Lung (tissue), 13 donors: Measurements from ENCODE around the gene CCDC90B. TPM values are rescaled to one million over a fixed set of nuclear protein-coding genes. Genes with fewer than 3 reads are reported as not detected.

Experiments
- ATAC-seq: fragments of 200-7000 bp; cut with Tn5 transposase; one replicate; pipeline ENCODE4 v1.9.1; 2020; ENCODE audit warnings: moderate number of reproducible peaks; ENCODE audit not compliant: insufficient read depth, low FRiP score
- DNase-seq, 3 donors: peaks; one replicate each; pipeline ENCODE4 v3.0.0-alpha.2; 2013 to 2017
- H3K27ac ChIP-seq, 2 donors: one replicate each; pipeline ENCODE4 v1.5.1; 2013; ENCODE audit warnings: mild to moderate bottlenecking in 2 of 2, moderate library complexity in 2 of 2, control low read depth in 1 of 2, inconsistent platforms in 1 of 2, low read depth in 1 of 2, low read length in 1 of 2
- H3K27me3 ChIP-seq, 3 donors: one replicate each; pipeline ENCODE4 v1.5.1; 2013; ENCODE audit warnings: low read length in 2 of 3; ENCODE audit not compliant: control insufficient read depth in 3 of 3, insufficient read depth in 3 of 3
- H3K36me3 ChIP-seq, 4 donors: one replicate each; pipeline ENCODE4 v1.5.1; 2013; ENCODE audit warnings: low read length in 4 of 4, mild to moderate bottlenecking in 1 of 4, moderate library complexity in 1 of 4; ENCODE audit not compliant: control insufficient read depth in 4 of 4, insufficient read depth in 4 of 4
- H3K4me1 ChIP-seq, 5 donors: one replicate each; pipeline ENCODE4 v1.5.1; 2013; ENCODE audit warnings: low read length in 5 of 5, mild to moderate bottlenecking in 2 of 5, moderate library complexity in 1 of 5; ENCODE audit not compliant: control insufficient read depth in 5 of 5, insufficient read depth in 5 of 5
- H3K4me3 ChIP-seq: one replicate; pipeline ENCODE4 v1.5.1; 2013; ENCODE audit warnings: mild to moderate bottlenecking, control low read depth, moderate library complexity
- H3K9ac ChIP-seq, 2 donors: one replicate each; pipeline ENCODE4 v1.5.1; 2013; ENCODE audit warnings: low read length in 2 of 2, control low read depth in 1 of 2; ENCODE audit not compliant: insufficient read depth in 1 of 2
- H3K9me3 ChIP-seq, 4 donors: one replicate each; pipeline ENCODE4 v1.5.1; 2013; ENCODE audit warnings: low read length in 3 of 4, mild to moderate bottlenecking in 1 of 4, moderate library complexity in 1 of 4; ENCODE audit not compliant: control insufficient read depth in 4 of 4, insufficient read depth in 3 of 4
- WGBS, 2 donors: extraction: QIAGEN DNeasy Blood & Tissue Kit; methylation state at CpG; one replicate each; pipeline ENCODE4 v1.1.7; 2013; 5-methylcytosine and 5-hydroxymethylcytosine counted together
- polyA plus RNA-seq, 2 donors: library from polyadenylated mRNA; stranded (reverse); fragments of 200-250 nt; gene quantifications; one replicate each; pipeline ENCODE4 v1.2.1, GENCODE V29; 2013
- small RNA-seq: library from RNA; depleted of rRNA; stranded (forward); fragments of <200 nt; gene quantifications from one replicate; pipeline ENCODE3, GENCODE V24; 2014; ENCODE audit warnings: low replicate concordance
- total RNA-seq, 2 donors: library from RNA; depleted of rRNA in 1 of 2; stranded (reverse); fragments of >200 nt in 1 of 2; gene quantifications; one replicate each; pipeline ENCODE4 v1.2.1, GENCODE V29; 2014 to 2021
- TF ChIP-seq, protein P1 (sequence below): IDR thresholded peaks from 2 replicates; pipeline ENCODE4 v1.5.1; 2012; ENCODE audit warnings: mild to moderate bottlenecking; ENCODE audit errors: control extremely low read depth, extremely low read depth
- donor health status: control.
- donor health status: control.
- donor health status: Bipolar disorder and iron deficiency.
- donor health status: healthy.
- donor health status: DM: yes; HTN: yes; CAD: no.

Gene CCDC90B
- total and polyA plus RNA-seq, 4 donors = 18.8 to 60.9 (median 21.8) TPM

GRCh38 chr11:83221694-83222093 lies 64.5 kb downstream of the CCDC90B start:
- Histone ChIP-seq H3K4me3 (no peak overlapping the region), H3K36me3 (no peaks in the 10 kb centered on the region), H3K9me3 (no peaks in the 10 kb centered on the region), H3K4me1 (no peaks in the 10 kb centered on the region), H3K27me3 (no peaks in the 10 kb centered on the region), H3K9ac (no peak overlapping the region), H3K27ac (no peak overlapping the region)
- DNase-seq (no peak), ATAC-seq (no peak)
- TF ChIP-seq, protein P1, sequence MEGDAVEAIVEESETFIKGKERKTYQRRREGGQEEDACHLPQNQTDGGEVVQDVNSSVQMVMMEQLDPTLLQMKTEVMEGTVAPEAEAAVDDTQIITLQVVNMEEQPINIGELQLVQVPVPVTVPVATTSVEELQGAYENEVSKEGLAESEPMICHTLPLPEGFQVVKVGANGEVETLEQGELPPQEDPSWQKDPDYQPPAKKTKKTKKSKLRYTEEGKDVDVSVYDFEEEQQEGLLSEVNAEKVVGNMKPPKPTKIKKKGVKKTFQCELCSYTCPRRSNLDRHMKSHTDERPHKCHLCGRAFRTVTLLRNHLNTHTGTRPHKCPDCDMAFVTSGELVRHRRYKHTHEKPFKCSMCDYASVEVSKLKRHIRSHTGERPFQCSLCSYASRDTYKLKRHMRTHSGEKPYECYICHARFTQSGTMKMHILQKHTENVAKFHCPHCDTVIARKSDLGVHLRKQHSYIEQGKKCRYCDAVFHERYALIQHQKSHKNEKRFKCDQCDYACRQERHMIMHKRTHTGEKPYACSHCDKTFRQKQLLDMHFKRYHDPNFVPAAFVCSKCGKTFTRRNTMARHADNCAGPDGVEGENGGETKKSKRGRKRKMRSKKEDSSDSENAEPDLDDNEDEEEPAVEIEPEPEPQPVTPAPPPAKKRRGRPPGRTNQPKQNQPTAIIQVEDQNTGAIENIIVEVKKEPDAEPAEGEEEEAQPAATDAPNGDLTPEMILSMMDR = no peak

DNA sequence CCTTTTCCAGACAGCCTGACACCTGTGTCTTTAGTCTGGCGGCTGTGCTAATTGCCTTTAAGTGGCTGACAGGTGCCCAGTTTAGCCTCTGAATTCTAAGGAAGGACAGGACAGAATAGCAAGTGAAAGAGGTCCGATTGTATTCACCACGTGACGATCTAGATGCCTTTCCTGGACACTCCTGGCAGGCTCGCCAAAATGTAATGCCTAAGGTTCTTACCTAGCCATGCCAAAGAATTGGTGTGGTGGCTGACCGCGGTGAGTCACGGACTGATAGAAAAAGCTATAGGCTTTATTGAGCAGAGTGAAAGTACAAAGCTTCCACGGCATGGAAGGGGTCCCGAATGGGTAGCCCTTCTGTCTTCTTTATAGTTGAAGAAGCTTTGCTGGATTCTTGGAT lies 65.9 kb downstream of the CCDC90B start:
- Histone ChIP-seq H3K9ac (no peak overlapping the region), H3K9me3 (no peaks in the 10 kb centered on the region), H3K27ac (no peak overlapping the region), H3K27me3 (no peaks in the 10 kb centered on the region), H3K4me1 (no peaks in the 10 kb centered on the region), H3K4me3 (no peak overlapping the region), H3K36me3 (peaks cover 0 to 1% (median 0%) of the 10 kb centered on the region in 4 donors)
- TF ChIP-seq, protein P1 = no peak
- WGBS, 2 donors = 90 to 96% methylated on average over 10 of the region's 10 CpGs
- ATAC-seq (no peak), DNase-seq (no peak)

GRCh38 chr11:83219095-83219494 lies 67.1 kb downstream of the CCDC90B start:
- peaks cover 0 to 1% (median 0%) of the 10 kb centered on the region in 4 donors for H3K36me3 ChIP-seq
- no peak overlapping the region for H3K9ac ChIP-seq
- WGBS, 2 donors = 79 to 84% methylated on average over 8 of the region's 8 CpGs
- H3K4me1 ChIP-seq = no peaks in the 10 kb centered on the region
- H3K9me3 ChIP-seq = no peaks in the 10 kb centered on the region
- no peak for ATAC-seq
- DNase-seq = no peak
- H3K27ac ChIP-seq = no peak overlapping the region
- no peak overlapping the region for H3K4me3 ChIP-seq
- no peaks in the 10 kb centered on the region for H3K27me3 ChIP-seq
- TF ChIP-seq, protein P1 = no peak

Small RNA genes within 50 kb of the gene (small RNA-seq; reads per million reads assigned to genes)
- not detected for gene AP000873.5

Other genes with a start within 250 kb of the CCDC90B start
- 10 to 100 TPM; 12.4 to 25.5 TPM for gene RAB30, start 214.5 kb downstream of the CCDC90B start, total RNA-seq
- gene RAB30, start 214.5 kb downstream of the CCDC90B start, polyA plus RNA-seq = 1 to 10 TPM; 1.6 to 2.7 TPM
- gene PCF11, start 129.2 kb downstream of the CCDC90B start, total RNA-seq = 10 to 100 TPM; 60.6 to 63.3 TPM
- 10 to 100 TPM; 28.9 to 29.5 TPM for gene PCF11, start 129.2 kb downstream of the CCDC90B start, polyA plus RNA-seq
- 10 to 100 TPM; 17.0 to 20.3 TPM for gene ANKRD42, start 92.7 kb downstream of the CCDC90B start, total RNA-seq
- 1 to 10 TPM; 7.5 to 8.0 TPM for gene ANKRD42, start 92.7 kb downstream of the CCDC90B start, polyA plus RNA-seq